Measurements from ENCODE around the gene CLTC.
"Not testable (repeated sequence)": the region's sequence is repeated elsewhere in the genome, so short reads cannot be mapped to it uniquely, and the experiment has no call there.

The CLTC gene

DNA sequence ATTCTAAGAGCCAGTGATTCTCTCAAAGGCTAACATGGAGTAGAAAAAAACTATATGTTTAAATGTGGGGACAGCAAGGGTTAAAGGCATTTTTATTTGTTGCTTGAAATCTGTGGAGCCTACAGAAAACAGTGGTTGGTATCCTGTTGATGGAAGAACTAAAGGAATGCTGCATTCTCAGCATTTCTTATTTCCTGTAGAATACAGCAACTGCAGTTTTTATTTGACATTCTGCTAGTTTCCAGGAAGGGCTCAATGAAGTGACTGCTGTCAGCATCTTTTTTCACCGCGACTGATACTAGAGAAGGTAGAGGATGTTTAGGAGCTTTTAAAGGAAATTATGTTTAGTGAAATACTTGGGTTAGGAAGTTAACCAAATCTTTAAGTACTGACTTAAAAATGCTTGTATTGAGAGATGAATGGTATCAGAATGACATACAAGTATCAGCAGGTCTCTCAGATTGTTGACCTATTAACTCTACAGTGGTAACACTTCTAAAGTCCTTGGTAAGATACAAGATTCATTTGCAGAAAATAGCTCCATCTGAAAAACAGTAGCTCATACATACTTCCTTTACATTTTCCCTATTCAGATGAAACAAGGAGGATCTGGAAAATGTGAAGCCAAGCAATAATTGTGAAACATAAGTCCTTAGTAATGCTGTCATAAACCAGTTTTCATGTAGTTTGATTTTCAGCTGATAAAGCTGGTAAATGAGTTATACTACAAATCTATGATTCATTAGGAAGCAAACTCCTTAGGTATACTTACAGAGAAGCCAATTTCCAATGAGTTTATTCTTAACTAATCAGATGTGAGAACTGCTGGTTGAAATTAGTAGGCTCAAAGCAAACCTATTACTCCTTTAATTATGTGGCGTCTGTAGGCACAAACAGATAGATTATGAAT lies 15.2 kb downstream of the CLTC start:
- DNase-seq, result no peak

DNA sequence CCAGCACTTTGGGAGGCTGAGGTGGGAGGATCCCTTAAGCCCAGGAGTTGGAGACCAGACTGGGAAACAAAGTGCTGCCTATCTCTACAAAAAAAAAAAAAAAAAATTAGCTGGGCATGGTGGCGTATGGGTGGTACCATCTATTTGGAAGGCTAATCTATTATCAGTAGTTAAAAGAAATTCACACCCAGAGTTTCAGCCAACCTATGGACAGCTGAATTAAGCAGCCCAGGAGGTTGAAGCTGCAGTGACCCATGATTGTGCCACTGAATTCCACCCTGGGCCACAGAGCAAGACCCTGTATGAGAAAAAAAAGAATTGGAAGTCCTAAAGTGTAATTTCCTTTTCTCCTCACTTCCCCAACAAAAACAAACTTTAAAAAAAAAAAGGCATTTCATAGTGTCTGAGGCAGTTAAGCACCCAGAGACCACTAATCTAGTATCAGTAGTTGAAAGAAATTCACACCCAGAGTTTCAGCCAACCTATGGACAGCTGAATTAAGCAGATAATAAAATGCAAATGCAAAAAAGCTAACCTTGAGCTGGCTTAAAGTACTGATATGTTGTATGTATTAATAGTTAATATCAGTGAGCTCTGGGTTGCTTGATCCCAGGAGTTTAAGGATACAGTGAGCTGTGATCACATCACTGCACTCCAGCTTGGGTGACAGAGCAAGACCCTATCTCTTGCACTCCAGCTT lies 18.1 kb downstream of the CLTC start:
- no peak for DNase-seq

DNA sequence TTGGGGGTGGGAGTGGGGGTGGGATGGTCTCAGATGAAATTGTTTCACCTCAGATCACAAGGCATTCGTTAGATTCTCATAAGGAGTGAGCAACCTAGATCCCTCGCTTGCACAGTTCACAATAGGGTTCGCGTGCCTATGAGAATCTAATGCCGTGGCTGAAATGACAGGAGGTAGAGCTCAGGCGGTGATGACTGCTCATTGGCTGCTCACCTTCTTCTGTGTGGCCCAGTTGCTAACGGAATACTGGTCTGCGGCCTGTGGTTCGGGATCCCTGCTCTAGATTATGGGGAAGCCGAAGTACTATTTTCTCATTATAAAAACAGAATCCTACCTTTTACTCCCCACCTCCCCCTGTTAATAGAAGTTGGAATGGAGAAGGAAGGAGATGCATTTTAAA lies 18.9 kb downstream of the CLTC start:
- no peak for DNase-seq

DNA sequence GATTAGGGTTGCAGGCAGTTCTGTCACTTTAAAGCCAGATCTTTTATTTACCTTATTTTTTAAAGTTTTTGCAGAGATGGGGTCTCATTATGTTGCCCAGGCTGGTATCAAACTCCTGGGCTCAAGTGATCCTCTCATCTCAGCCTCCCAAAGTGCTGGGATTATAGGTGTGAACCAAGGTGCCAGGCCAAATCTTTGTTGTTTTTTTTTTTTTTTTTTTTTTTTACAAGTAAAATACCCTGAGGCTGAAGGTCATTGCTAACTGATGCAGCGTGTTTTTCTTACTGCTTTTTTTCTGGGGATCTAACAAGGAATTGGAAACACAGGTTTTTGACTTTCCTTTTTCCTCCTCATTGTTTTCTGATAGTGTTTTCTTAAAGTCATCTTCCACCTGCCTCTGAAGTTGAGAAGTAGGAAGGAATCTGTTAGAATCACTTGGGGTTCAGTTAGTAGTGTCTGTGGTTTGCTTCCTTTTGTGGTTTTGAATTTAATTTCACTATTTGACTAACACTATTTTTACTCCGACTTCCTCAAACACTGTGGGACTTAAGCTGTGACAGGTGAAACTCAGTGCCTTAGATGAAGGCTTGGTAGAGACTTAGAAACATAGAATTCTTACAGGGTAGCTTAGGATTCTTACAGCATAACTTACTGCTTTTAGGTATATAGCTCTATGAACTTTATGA lies 22.2 kb downstream of the CLTC start:
- no peak for DNase-seq

DNA sequence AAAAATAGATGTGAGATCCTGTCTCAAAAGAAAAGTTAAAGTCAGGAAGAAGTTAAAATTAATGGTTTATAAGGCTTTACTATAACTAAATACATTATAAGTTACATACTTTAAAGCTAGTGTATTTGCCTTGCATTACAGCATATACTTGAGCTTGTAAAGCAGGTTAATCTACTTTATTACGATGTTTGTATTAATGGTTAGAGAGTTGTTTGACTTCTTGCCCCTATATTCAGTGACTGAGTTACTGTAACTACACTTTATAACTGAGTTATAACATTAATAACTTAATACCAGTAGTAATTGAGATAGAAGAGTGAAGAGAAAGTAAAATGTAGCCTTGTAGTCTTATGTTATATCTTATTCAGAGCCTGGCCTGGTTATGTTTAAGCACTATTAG lies 22.9 kb downstream of the CLTC start:
- no peak for DNase-seq

DNA sequence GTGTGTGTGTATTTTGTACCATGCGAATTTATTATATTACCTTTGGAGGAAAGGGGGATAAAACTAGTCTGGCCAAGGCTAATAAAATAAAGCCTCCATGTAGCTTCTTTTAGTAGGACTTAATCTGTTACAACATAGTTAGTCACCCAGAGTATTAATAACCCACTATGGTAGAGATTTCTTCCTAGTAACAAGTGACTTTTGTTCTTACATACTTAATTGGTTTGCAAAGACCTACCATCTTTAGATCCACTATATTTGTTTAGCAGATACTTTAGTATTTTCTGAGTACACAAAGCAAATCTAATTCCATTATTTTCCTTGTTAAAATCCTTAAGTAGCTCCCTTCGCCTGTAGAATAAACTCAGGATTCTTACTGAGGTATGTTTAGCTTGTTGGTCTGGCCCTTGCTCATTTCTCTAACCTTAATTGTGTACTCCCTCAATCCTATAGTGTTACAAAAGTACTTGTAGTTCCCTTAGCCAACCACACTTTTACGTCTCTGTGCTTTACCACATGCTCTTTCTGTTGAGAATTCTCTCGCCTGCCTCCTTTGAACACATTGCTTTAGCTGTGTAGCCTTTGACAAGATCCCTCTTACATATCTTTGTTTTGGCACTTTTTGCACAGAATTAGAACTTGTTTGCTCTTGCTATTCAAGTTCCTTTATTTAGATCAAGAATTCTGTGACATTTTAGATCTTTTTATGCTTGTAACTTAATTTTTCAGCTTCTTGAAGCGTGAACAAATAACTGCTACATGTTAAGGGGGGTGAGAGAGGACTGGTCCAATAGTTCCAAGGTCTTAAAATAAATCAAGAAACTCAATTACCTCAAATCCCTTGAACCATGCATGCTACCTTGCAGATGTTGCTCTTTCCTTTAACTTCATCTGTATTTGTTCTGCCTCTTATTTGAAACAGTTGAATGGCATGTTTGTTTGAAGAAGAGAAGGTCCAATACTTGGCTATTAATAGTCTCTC lies 23.8 kb downstream of the CLTC start:
- DNase-seq, result no peak

DNA sequence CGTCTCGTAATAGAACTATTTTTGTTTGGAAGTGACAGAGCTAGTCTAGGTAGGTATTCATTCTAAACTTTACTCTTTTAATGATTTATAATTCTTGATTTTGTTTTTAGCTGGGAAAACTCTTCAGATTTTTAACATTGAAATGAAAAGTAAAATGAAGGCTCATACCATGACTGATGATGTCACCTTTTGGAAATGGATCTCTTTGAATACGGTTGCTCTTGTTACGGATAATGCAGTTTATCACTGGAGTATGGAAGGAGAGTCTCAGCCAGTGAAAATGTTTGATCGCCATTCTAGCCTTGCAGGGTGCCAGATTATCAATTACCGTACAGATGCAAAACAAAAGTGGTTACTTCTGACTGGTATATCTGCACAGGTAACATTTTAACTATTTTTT lies 27.6 kb downstream of the CLTC start:
- no peak for DNase-seq

DNA sequence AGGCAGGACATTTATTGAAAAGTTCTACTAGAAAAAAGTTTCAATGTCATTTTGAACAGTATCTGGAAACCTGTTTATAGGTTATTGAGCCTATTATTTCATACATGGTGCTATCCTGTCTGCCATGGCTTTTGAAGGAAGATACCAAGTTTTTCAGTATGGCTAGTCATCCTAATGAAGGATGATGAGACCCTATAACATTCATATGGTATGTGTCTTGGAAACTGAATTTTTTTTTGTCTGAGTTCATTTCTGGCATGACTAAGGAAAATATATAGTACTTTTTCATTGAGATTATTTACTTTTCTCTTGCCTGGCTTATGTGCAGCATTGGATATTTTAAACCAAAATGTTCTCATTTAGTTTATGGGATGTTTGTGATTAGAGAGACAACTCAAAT lies 30.2 kb downstream of the CLTC start:
- no peak for DNase-seq

DNA sequence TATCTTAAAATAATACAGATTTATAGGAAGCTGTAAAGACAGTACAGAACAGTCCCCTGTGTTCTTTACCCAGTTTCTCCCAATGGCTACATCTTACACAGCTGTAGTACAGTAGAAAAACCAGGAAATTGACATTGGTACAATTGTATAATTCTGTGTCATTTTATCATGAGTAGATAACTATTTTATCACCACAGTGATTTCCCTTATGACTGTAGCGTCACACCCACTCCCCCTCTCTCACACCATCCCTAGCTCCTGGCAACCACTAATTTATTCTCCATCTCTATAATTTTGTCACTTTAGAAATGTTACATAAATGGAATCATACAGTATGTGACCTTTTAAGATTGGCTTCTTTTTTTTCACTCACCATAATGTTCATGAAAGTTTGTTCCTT lies 30.9 kb downstream of the CLTC start:
- no peak for DNase-seq

DNA sequence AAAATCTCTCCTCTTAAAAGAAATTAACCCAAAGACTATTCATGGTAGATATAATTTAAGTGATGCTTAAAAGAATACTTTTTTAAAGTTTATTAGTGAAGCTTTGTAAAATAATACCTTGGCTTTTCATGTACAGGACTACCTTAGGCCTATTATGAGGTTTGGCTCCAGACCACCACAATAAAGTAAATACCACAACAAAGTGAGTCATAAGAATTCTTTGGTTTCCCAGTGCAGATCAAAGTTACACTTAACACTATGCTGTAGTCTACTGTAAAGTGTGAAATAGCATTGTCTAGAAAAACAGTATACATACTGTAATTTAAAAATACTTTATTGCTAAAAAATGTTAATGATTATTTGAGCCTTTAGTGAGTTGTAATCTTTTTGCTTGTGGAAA lies 31.7 kb downstream of the CLTC start:
- DNase-seq, result no peak

DNA sequence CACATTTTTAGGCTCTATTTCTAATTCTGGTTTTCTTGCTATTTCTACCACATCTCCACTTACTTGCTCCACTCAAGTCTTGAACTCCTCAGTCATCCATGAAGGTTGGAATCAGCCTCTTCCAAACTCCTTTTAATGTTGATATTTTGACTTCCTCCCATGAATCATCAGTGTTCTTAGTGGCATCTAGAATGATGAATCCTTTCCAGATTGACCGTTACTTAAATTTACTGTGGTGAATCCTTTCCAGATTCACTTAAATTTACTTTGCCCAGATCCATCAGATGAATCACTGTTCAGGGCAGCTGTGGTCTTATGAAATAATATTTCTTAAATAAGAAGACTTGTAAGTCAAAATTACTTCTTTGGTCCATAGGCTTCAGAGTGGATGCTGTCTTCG lies 32.4 kb downstream of the CLTC start:
- DNase-seq, result no peak

DNA sequence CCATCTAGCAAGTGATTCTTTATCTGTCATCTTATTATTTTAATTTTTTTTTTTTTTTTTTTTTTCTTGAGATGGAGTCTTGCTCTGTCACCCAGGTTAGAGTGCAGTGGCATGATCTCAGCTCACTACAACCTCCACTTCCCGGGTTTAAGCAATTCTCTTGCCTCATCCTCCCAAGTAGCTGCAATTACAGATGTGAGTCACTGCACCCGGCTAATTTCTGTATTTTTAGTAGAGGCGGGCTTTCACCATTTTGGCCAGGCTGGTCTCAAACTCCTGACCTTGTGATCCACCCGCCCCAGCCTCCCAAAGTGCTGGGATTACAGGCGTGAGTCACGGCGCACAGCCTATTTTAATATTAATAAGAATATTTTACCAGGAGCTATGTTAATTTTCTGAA lies 36.9 kb downstream of the CLTC start:
- not testable (repeated sequence) for DNase-seq

DNA sequence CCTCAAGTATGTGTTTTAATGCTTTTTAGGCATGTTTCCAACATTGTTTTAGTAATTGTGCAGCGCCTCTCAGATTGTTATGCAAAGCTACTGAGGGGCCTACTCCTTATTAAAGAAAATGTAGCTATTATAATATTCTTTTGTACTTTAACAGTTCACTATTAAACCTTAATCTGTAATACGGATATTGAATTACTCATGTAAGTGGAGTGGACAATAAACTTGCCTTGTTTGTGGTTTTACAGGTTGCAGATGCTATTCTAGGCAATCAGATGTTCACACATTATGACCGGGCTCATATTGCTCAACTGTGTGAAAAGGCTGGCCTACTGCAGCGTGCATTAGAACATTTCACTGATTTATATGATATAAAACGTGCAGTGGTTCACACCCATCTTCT lies 46.5 kb downstream of the CLTC start:
- no peak for DNase-seq

DNA sequence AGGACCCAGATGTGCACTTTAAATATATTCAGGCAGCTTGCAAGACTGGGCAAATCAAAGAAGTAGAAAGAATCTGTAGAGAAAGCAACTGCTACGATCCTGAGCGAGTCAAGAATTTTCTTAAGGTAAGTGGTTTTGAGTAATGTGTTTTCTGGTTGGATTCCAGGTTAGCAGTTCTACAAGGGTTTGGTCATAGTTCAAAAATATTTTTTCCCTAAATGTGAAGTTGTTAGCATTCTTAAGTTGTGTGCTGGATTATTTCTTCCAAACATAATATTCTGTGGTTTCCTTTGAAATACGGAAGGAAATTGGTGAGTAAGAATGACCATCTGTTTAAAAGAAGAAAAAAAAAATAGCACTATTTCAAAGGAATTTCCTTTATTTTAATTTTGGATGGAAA lies 49.1 kb downstream of the CLTC start:
- no peak for DNase-seq

DNA sequence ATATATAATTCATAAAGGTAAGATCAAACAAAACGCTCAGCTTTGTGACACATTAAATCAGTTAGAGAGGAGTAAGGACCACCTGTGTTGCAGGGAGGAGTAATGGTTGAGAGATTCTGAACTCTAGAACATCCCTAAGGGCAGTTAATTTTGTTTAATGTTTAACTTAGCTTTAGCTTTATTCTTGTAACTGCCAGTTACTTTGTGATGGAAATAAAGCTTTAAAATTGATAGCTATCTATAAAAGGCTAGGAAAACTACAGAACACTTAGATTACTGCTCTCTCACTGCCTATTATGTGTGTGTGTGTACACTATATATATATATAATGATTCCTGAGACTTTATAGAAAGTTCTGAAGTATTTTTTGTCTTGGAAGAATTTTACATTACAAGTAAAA lies 49.7 kb downstream of the CLTC start:
- no peak for DNase-seq

DNA sequence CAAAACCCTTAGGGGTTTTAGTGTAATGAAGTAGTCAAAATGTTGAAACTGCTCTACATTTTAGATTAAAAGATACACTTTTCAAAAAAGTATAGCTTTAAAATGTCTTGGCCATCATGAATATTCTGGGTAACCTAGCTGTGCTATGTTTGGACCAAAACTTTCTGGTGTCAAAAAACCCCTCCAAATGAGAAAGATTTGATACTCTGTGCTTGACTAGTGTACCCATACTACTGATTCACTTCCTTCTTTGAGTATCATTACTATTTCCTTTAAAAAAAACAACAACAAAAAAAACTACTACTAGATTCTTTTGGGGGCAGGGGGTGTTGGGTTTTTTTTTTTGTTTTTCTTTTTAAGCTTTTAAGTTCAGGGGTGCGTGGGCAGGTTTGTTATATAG lies 50.2 kb downstream of the CLTC start:
- no peak for DNase-seq

DNA sequence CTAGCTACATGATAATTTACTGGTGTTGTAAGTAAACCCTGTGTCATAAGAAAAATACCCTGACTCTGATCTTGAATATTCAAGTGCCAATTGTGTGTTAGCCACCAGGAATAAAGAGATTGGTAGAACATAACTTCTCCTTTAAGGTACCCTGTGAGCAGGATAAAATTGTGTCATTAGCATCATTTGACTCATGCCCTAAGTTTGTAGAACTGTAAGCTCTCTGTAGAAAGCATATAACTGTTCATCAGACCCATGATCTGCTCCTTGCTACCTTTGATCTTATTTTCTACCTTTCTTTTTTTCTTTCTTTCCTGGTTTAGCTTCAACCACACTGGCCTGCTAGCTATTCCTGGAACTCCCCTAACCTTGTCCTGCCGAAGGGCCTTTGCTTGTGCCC lies 51.7 kb downstream of the CLTC start:
- DNase-seq, result no peak

DNA sequence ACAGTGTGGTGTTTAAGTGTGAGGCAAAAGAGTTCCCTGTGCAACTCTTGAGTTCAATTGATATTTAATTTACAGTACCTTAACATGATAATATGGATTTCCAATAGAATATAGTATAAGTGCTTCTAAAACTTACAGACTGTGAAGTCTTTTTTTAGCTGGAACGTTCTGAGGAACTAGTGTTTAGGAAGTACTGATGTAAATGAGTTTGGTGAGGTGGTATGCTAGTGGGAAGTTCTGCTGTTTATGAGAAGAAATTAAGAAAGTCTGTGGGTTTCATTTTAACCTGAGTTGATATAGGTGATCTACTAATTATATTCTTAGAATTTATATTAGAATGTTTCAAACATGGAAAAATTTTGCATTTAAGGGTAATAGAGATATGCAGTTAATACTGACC lies 55.5 kb downstream of the CLTC start:
- no peak for DNase-seq

DNA sequence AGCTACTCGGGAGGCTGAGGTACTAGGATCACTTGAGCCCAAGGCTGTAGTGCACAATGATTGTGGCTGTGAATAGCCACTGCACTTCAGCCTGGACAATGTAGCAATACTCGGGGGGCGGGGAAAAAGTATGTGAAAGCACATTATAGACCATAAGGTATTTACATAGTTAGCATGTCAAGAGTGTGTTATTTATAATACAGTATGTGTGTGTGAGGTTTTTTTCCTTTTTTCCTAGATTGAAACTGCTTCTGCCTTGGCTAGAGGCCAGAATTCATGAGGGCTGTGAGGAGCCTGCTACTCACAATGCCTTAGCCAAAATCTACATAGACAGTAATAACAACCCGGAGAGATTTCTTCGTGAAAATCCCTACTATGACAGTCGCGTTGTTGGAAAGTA lies 57.0 kb downstream of the CLTC start:
- no peak for DNase-seq

DNA sequence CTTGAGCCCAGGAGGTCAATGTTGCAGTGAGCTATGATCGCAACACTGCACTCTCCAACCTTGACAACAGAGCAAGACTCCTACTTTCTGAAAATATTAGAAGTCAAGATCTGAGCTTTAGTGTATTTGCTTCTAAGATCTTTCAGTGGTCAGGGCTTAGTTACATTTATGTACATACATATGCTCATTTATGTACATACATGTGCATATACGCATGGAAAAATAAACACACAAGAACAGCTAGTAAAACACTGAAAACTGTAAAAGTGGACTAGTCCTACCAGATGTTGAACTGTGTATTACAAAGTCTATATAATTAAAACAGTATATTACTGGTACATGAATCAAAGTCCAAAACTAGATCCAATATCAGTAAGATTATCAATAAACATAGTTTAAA lies 59.2 kb downstream of the CLTC start:
- no peak for DNase-seq

DNA sequence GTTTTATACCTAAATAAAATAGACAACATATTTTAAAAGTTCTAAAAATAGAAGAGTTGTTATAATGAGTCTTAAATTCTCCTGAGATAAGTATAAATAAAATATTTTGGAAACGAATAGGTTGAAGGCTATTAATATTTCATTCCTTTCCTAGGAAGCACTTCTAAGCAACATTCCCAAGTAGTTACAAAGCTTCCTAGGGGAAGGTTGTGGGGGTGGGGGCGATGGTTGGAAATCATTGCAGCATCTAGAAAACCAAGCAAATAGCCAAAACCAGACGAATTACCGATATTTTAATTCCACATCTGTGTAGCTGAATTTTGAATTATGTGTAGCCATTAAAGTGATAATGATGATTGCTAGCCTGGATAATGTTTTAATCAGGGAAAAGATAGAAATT lies 60.6 kb downstream of the CLTC start:
- DNase-seq, result no peak

DNA sequence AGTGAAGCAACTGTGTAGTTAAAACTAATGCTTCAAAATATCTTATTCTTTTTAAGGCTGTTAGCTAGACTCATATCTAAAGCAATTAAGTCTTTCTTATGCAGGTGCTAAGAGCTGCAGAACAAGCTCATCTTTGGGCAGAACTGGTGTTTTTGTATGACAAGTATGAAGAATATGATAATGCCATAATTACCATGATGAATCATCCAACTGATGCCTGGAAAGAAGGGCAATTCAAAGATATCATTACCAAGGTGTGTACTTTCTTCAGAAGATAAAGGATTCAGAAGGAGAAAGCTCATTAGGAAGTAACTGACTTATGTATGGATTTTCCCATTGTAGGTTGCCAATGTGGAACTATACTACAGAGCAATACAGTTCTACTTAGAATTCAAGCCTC lies 63.6 kb downstream of the CLTC start:
- DNase-seq, result no peak

DNA sequence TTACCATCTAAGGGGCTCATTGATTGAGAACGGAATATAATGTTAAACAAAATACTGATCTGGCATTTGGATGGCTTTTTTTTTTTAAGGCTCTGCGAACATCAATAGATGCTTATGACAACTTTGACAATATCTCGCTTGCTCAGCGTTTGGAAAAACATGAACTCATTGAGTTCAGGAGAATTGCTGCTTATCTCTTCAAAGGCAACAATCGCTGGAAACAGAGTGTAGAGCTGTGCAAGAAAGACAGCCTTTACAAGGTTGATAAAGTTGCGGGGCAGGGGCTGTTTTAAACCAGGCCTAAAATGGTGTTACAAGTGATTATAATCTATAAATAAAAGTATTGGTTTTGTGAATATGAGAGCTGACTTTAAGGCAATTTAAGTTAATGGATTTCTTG lies 65.3 kb downstream of the CLTC start:
- no peak for DNase-seq

Data from activated naive CD4-positive, alpha-beta T cell treated with Interleukin-2 at 50 U/mL for 16 hours (primary cell).